ENCODE measurements around the gene SBF2.

SBF2 gene

DNA sequence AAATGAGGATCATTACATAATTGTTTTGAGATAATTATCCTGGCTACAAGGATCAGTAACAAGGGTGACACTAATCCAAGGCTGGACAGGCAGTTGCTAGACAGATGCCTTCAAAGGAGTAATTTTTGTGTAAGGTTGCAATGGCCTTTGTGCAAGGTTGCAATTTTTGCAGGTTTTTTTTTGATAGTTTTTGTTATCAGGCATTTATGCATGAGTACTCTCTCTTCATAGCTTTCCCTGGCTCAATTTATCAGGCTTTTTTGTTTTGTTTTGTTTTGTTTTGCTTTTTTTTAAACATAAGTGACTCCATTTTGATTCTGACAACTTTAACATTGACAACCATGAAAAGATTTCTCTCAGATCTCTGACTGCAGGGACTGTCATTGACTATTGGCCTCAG is 519.9 kb downstream of the SBF2 start:
- no peak overlapping the region for H3K4me3 ChIP-seq (ENCODE audit: low read depth, low read length)
- TF ChIP-seq, protein P1, sequence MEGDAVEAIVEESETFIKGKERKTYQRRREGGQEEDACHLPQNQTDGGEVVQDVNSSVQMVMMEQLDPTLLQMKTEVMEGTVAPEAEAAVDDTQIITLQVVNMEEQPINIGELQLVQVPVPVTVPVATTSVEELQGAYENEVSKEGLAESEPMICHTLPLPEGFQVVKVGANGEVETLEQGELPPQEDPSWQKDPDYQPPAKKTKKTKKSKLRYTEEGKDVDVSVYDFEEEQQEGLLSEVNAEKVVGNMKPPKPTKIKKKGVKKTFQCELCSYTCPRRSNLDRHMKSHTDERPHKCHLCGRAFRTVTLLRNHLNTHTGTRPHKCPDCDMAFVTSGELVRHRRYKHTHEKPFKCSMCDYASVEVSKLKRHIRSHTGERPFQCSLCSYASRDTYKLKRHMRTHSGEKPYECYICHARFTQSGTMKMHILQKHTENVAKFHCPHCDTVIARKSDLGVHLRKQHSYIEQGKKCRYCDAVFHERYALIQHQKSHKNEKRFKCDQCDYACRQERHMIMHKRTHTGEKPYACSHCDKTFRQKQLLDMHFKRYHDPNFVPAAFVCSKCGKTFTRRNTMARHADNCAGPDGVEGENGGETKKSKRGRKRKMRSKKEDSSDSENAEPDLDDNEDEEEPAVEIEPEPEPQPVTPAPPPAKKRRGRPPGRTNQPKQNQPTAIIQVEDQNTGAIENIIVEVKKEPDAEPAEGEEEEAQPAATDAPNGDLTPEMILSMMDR (IDR thresholded peaks at IDR 0.05; ENCODE audit: low read depth, low read length, missing control alignments): no peak
- DNase-seq (ENCODE audit: low read depth): no peak

DNA sequence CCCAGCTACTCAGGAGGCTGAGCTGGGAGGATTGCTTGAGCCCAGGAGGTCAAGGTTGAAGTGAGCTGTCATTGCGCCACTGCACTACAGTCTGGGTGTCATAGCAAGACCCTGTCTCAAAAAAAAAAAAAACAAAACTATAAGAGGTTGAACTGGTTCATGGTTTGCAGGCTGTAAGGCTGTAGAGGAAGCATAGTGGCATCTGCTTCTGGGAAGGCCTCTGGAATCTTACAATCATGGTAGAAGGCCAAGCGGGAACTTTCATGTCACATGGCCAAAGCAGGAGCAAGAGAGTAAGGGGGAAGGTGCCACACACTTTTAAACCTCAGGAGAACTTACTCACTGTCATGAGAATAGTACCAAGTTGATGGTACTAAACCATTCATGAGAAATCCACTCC is 520.5 kb downstream of the SBF2 start:
- DNase-seq (ENCODE audit: low read depth): no peak
- TF ChIP-seq, protein P1 (IDR thresholded peaks at IDR 0.05; ENCODE audit: low read depth, low read length, missing control alignments): no peak
- H3K4me3 ChIP-seq (ENCODE audit: low read depth, low read length): no peak overlapping the region

DNA sequence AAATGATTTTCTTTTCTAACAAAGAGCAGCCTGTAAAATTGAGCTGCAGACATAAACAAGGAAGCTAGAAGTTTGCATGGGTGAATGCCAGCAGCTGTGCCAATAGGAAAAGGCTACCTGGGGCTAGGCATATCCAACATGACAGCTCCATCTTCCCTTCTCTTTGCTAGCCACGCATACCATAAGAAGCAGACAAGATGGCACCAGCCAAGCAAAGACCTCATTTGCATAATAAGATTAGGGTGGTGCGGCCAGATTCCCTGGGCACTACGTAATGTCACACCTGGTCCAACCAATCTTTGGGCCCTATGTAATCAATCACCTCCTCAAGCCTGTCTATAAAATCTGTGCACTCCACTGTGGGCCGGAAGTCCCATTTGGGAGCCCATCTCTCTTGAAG is 521.8 kb downstream of the SBF2 start:
- DNase-seq (ENCODE audit: low read depth): no peak
- TF ChIP-seq, protein P1 (IDR thresholded peaks at IDR 0.05; ENCODE audit: low read depth, low read length, missing control alignments): no peak
- H3K4me3 ChIP-seq (ENCODE audit: low read depth, low read length): no peak overlapping the region

DNA sequence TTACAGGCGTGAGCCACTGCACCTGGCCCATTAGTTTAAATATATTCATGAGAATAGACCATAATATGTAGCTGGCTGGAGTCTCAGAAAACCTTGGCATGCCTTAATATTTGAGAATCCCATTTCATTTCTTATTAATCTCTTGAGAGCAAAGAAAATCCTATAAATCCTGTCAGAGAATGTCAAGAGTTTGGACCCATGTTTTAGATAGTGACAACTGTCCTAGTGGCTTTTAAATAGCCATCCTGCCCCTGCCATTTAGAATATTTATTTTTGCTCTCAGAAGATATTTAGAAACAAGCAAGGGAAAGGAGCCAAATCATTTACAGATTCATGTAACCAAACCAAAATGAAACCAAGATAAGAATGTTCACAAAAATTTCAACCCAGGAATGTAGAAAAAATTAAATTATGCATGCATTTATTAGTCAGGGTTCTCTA is 522.9 kb downstream of the SBF2 start:
- TF ChIP-seq, protein P1 (IDR thresholded peaks at IDR 0.05; ENCODE audit: low read depth, low read length, missing control alignments): no peak
- no peak overlapping the region for H3K4me3 ChIP-seq (ENCODE audit: low read depth, low read length)
- no peak for DNase-seq (ENCODE audit: low read depth)

DNA sequence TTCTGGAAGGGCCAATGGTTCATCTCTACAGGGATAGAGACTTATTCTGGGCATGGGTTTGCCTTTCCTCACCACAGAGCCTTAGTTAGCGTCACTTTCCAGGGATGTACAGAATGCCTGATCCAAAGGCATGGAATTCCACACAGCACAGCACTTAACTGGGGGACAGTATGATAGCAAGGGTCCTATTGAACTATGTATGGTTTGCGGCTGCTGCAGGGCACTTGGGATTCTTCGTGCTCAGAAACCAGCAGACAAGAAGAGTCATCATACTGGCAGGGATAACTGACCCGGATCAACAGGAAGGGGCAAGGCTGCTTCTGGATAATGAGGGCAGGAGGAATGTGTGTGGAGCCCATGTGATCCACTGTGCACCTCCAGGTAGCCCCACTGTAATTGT is 524.4 kb downstream of the SBF2 start:
- H3K4me3 ChIP-seq (ENCODE audit: low read depth, low read length): no peak overlapping the region
- no peak for DNase-seq (ENCODE audit: low read depth)
- TF ChIP-seq, protein P1 (IDR thresholded peaks at IDR 0.05; ENCODE audit: low read depth, low read length, missing control alignments): no peak

DNA sequence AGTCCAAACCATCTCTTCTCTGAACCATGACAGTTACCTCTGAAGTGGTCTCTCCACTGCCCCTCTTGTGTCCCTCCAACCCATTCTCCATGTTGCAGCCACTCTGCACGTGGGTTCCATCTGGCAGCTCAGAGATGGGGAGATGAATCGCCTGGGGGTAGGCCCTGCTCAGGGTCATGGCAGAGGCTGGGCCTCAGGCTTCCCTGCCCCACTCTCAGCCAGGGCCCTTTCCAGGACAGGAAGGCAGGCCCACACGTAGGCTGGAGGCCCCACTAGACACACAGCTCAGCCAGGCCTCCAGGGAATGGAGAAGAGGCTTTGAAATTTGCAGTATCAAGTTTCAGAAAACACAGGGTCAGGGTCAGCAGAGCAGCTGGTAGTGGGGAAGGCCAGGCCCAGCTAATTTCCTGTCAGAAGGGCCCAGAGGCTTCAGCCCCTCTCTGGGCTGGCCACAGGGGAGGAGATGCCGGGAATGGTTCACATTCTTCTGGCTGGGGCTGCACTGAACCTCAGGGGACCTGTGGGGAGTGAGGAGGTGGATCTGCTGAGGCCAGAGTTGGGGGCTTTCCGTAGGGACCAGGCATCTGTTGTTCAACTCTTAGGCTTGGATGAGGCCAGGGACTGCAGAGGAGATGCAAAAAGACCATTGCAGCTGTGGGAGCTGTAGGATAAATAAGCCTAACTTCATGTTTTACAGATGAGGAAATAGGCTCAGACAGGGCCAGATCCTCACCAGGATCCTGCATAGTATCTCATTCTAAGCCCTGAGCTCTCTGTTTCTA is 528.5 kb downstream of the SBF2 start:
- no peak overlapping the region for H3K4me3 ChIP-seq (ENCODE audit: low read depth, low read length)
- TF ChIP-seq, protein P1 (IDR thresholded peaks at IDR 0.05; ENCODE audit: low read depth, low read length, missing control alignments): no peak
- DNase-seq (ENCODE audit: low read depth): no peak

DNA sequence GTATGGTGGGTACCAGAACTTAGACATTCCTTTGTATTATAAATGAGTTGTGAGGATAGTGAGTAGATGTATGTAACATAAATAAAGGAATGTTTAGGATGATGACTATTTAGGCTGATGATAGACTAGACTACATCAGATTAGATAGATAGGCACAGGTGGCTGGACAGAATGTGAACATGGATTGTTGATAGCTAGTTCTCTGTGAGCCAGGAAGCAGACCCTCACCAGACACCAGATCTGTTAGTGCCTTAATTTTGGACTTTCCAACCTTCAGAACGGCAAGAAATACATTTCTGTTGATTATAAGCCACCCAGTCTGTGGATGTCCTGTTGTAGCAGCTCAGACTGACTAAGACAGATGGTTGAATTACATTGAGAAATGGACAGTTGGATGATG is 530.7 kb downstream of the SBF2 start:
- DNase-seq (ENCODE audit: low read depth): no peak
- TF ChIP-seq, protein P1 (IDR thresholded peaks at IDR 0.05; ENCODE audit: low read depth, low read length, missing control alignments): no peak

More for the DNA sequence above, 530.7 kb downstream of the SBF2 start:
- H3K4me3 ChIP-seq (ENCODE audit: low read depth, low read length): no peak overlapping the region
